ENCODE results near the gene ATXN7L1. TPM values are rescaled to one million over a fixed set of nuclear protein-coding genes. Genes with fewer than 3 reads are reported as not detected.

The ATXN7L1 gene
- polyA plus RNA-seq, 4 donors, result 9.7 to 50.8 (median 26.7) TPM

DNA sequence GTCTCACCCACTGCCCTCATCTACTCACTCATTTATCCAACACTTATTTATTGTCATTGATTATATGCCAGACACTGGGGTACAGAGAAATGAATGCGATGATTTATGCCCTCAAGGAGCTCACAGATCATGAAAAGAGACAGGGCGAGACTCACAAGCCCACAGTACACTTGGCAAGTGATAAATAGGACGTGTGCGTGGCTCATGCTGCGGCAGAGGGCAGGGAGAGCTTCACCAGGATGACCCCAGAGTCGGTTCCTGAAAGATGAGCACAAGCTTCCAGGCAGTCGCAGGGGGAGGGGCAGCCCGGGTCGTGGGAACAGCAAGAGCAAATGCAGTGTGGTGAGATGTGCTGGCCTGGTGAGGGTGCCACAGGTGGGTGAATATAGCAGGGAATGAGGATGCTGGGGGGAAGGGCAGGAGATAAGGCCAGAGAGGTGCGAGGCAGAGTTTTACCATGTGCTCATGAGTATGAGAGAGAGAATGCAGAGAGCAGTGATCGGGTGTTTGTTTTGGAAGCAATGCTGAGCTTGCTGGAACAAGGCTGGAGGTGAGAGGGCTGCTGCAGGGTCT is 70.9 kb downstream of the ATXN7L1 start:
- Histone ChIP-seq H3K36me3 (ENCODE audit: control insufficient read depth in 3 of 3, insufficient read depth in 2 of 3, low read depth in 1 of 3, low read length in 3 of 3) (peaks cover 0 to 16% (median 0%) of the 10 kb centered on the region in 3 donors), H3K27ac (ENCODE audit: low read depth in 1 of 3, low read length in 2 of 3) (no peak overlapping the region), H3K27me3 (ENCODE audit: control insufficient read depth in 3 of 3, insufficient read depth in 3 of 3, low read length in 3 of 3) (no peaks in the 10 kb centered on the region), H3K4me3 (ENCODE audit: low read depth in 1 of 3, low read length in 3 of 3) (no peak overlapping the region), H3K9me3 (ENCODE audit: control insufficient read depth in 2 of 2, insufficient read depth in 1 of 2, low read depth in 1 of 2, low read length in 1 of 2) (no peaks in the 10 kb centered on the region), H3K4me1 (ENCODE audit: control insufficient read depth in 3 of 3, insufficient read depth in 2 of 3, low read depth in 1 of 3, low read length in 2 of 3) (peaks cover 0 to 14% (median 6%) of the 10 kb centered on the region in 3 donors)
- FAIRE-seq (no peak), DNase-seq (no peak)
- WGBS, 3 donors, result 78 to 87% (median 86%) methylated on average over 11 of the region's 11 CpGs

DNA sequence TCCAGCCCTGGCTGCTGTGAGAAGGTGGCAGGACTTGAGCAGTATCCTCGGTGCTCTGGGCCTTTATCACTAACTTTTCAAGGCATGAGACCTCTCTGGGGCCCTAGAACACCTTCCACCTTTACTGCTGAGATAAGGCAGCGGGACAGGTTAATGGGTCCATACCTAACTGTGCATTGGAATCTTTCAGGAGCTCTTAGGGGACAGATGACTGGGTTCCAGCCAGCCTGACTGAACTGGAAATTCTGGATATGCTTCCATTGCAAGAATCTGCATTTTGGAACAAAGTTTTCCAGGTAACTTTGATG is 73.0 kb downstream of the ATXN7L1 start:
- Histone ChIP-seq H3K27me3 (ENCODE audit: control insufficient read depth in 3 of 3, insufficient read depth in 3 of 3, low read length in 3 of 3) (no peaks in the 10 kb centered on the region), H3K27ac (ENCODE audit: low read depth in 1 of 3, low read length in 2 of 3) (no peak overlapping the region), H3K4me3 (ENCODE audit: low read depth in 1 of 3, low read length in 3 of 3) (no peak overlapping the region), H3K9me3 (ENCODE audit: control insufficient read depth in 2 of 2, insufficient read depth in 1 of 2, low read depth in 1 of 2, low read length in 1 of 2) (no peaks in the 10 kb centered on the region), H3K4me1 (ENCODE audit: control insufficient read depth in 3 of 3, insufficient read depth in 2 of 3, low read depth in 1 of 3, low read length in 2 of 3) (peaks cover 0 to 14% (median 4%) of the 10 kb centered on the region in 3 donors), H3K36me3 (ENCODE audit: control insufficient read depth in 3 of 3, insufficient read depth in 2 of 3, low read depth in 1 of 3, low read length in 3 of 3) (peaks cover 0 to 23% (median 0%) of the 10 kb centered on the region in 3 donors)
- 23 to 65% (median 31%) methylated on average over 2 of the region's 2 CpGs for WGBS, 3 donors
- FAIRE-seq, result no peak
- peak in 1 of 2 donors; percentile 53 for DNase-seq

DNA sequence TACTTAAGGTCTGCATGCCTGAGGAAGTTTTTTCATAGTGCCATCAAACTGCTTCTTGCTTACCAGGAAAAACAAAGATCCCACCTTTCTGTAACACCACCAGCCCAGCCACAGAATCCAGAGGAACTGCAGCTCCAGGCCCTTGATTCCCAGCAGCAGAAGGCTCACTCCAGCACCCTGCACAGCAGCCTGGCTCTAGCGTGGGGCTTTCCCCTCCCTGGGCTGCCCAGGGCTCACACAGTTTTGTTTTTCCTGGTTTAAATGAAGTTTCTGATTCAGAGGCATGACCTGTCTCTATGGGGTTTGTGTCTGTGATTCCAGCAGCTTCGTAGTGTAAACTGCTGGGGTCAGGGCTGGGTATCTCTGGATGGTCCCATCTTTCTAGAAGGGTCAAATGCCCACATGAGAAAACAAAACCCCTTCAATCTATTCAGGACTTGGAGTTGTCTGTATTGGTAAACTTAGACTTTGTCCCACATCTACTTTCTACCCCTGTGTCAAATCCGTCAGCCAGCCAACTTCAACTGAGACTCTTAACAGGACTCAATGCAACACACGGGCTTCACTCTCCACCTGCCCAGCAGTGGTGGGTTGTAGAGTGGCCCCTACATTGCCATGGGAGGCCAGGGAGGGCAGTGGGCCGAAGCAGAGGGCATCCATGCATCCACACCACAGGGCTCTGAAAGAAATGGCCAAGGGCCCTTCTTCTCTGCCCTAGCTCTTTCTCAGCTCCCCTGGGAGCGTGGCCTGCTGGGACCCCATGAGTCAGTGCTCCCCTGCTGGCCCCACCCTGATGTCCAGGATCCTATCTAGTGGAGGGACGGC is 73.6 kb downstream of the ATXN7L1 start:
- H3K27me3 ChIP-seq (ENCODE audit: control insufficient read depth in 3 of 3, insufficient read depth in 3 of 3, low read length in 3 of 3), result no peaks in the 10 kb centered on the region
- H3K4me1 ChIP-seq (ENCODE audit: control insufficient read depth in 3 of 3, insufficient read depth in 2 of 3, low read depth in 1 of 3, low read length in 2 of 3), result peaks cover 0 to 17% (median 4%) of the 10 kb centered on the region in 3 donors
- H3K36me3 ChIP-seq (ENCODE audit: control insufficient read depth in 3 of 3, insufficient read depth in 2 of 3, low read depth in 1 of 3, low read length in 3 of 3), result peaks cover 0 to 23% (median 0%) of the 10 kb centered on the region in 3 donors
- FAIRE-seq (no peak), DNase-seq (peak; percentile 12 to 36)
- H3K27ac ChIP-seq (ENCODE audit: low read depth in 1 of 3, low read length in 2 of 3), result no peak overlapping the region
- WGBS, 3 donors, result 43 to 68% (median 54%) methylated on average over 7 of the region's 7 CpGs
- H3K4me3 ChIP-seq (ENCODE audit: low read depth in 1 of 3, low read length in 3 of 3), result no peak overlapping the region
- H3K9me3 ChIP-seq (ENCODE audit: control insufficient read depth in 2 of 2, insufficient read depth in 1 of 2, low read depth in 1 of 2, low read length in 1 of 2), result no peaks in the 10 kb centered on the region

DNA sequence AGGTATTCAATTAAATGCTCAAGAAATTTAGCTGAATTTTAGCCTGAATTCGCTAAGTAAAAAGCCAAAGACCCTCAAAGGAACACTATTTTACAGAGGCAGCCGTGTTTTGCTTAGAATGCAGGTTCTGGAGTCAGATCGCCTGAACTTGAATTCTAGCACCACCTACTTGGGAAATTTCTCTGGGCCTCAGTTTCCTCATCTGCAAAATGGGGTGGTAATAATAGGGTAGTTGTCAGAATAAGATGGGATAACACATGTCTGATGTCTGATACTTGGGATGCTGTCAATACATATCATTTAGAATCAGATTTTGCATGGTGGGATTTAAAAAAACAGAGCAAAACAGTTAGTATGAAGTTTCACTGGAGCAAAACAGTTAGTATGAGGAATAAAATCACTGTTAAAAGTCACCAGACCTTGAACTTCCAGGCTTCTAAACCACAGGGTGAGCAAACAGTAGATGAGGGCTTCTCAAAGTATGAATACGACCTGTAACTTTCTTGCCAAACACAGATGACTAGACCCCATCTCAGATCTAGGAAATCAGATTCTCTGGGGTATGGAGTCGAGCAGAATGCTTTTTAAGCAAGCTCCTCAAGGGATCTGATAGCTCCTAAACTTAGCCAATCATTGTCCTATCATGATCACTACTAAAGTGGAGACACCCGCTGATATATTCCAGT is 75.4 kb downstream of the ATXN7L1 start:
- 82 to 85% (median 85%) methylated on average over 6 of the region's 6 CpGs for WGBS, 3 donors
- peaks cover 0 to 17% (median 8%) of the 10 kb centered on the region in 3 donors for H3K4me1 ChIP-seq (ENCODE audit: control insufficient read depth in 3 of 3, insufficient read depth in 2 of 3, low read depth in 1 of 3, low read length in 2 of 3)

DNA sequence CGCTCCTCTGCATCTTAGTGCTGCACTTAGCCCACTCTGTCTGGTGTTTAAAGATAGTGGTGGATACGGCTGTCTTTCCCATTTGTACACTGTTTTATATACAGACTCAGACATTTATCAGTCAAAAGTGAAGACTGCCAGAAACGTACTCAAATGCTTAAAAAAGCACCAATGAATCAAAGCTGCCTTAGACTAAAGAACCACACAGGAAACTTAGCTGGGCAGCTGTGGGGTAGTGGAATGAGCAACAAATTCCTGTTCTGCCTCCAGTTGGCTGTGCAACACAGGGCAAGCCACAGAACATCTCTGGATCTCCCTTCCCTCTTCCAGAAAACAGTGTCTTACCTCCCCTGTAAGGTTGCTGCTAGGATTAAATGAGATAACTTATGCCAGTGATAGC is 76.0 kb downstream of the ATXN7L1 start:
- Histone ChIP-seq H3K36me3 (ENCODE audit: control insufficient read depth in 3 of 3, insufficient read depth in 2 of 3, low read depth in 1 of 3, low read length in 3 of 3) (peaks cover 0 to 13% (median 0%) of the 10 kb centered on the region in 3 donors), H3K27ac (ENCODE audit: low read depth in 1 of 3, low read length in 2 of 3) (no peak overlapping the region), H3K4me1 (ENCODE audit: control insufficient read depth in 3 of 3, insufficient read depth in 2 of 3, low read depth in 1 of 3, low read length in 2 of 3) (peaks cover 0 to 17% (median 8%) of the 10 kb centered on the region in 3 donors), H3K9me3 (ENCODE audit: control insufficient read depth in 2 of 2, insufficient read depth in 1 of 2, low read depth in 1 of 2, low read length in 1 of 2) (no peaks in the 10 kb centered on the region), H3K27me3 (ENCODE audit: control insufficient read depth in 3 of 3, insufficient read depth in 3 of 3, low read length in 3 of 3) (no peaks in the 10 kb centered on the region), H3K4me3 (ENCODE audit: low read depth in 1 of 3, low read length in 3 of 3) (no peak overlapping the region)
- DNase-seq, result no peak
- WGBS, 3 donors, result 58 to 86% (median 70%) methylated on average over 3 of the region's 3 CpGs
- no peak for FAIRE-seq

More for the DNA sequence above, 75.4 kb downstream of the ATXN7L1 start:
- Histone ChIP-seq H3K4me3 (ENCODE audit: low read depth in 1 of 3, low read length in 3 of 3) (no peak overlapping the region), H3K27me3 (ENCODE audit: control insufficient read depth in 3 of 3, insufficient read depth in 3 of 3, low read length in 3 of 3) (no peaks in the 10 kb centered on the region), H3K9me3 (ENCODE audit: control insufficient read depth in 2 of 2, insufficient read depth in 1 of 2, low read depth in 1 of 2, low read length in 1 of 2) (no peaks in the 10 kb centered on the region), H3K27ac (ENCODE audit: low read depth in 1 of 3, low read length in 2 of 3) (no peak overlapping the region), H3K36me3 (ENCODE audit: control insufficient read depth in 3 of 3, insufficient read depth in 2 of 3, low read depth in 1 of 3, low read length in 3 of 3) (peaks cover 0 to 15% (median 0%) of the 10 kb centered on the region in 3 donors)
- no peak for DNase-seq
- FAIRE-seq, result no peak

DNA sequence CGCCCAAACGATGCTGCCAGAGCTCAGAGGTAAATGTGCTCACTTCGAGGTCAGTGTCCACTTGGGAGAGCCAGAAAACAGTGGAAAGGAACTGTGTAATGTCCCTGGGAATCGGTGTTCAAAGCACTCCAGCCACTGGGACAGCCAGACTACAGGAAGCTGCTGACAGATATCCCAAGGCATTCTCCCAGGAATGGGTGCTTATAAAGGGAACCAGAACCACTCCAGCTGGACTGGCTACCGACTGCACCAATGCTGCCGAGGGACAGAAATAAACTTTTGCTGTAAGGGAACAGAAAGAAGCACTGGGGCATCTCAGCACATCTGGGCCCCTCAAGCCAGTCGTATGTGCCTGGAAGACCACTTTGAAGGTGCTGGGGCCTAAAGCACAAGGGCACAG is 76.7 kb downstream of the ATXN7L1 start:
- WGBS, 3 donors, result 77 to 92% (median 85%) methylated on average over 7 of the region's 7 CpGs
- H3K9me3 ChIP-seq (ENCODE audit: control insufficient read depth in 2 of 2, insufficient read depth in 1 of 2, low read depth in 1 of 2, low read length in 1 of 2), result no peaks in the 10 kb centered on the region
- no peak overlapping the region for H3K4me3 ChIP-seq (ENCODE audit: low read depth in 1 of 3, low read length in 3 of 3)
- H3K4me1 ChIP-seq (ENCODE audit: control insufficient read depth in 3 of 3, insufficient read depth in 2 of 3, low read depth in 1 of 3, low read length in 2 of 3), result peaks cover 0 to 17% (median 9%) of the 10 kb centered on the region in 3 donors
- DNase-seq (no peak), FAIRE-seq (no peak)
- H3K36me3 ChIP-seq (ENCODE audit: control insufficient read depth in 3 of 3, insufficient read depth in 2 of 3, low read depth in 1 of 3, low read length in 3 of 3), result peaks cover 0 to 16% (median 0%) of the 10 kb centered on the region in 3 donors
- H3K27ac ChIP-seq (ENCODE audit: low read depth in 1 of 3, low read length in 2 of 3), result no peak overlapping the region
- H3K27me3 ChIP-seq (ENCODE audit: control insufficient read depth in 3 of 3, insufficient read depth in 3 of 3, low read length in 3 of 3), result no peaks in the 10 kb centered on the region

DNA sequence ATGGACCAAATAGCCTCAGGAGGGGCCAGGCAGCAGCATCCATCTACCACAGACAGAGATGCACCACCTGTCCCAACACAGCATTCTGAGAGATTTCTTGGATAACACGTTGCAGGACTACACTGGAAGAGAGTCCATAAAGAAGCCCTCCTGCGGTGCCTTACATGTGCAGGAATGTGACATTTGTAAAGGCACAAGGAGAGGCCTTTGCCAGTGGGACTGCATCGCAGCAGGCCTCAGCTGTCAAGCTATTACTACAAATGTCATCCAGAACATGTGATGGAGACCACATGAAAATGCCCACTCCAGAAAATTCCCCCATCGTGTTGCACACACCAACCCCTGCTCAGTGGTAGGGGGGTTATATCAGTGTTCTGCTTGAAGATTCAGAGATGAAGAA is 77.4 kb downstream of the ATXN7L1 start:
- WGBS, 3 donors, result 93 to 99% (median 97%) methylated on average over 4 of the region's 4 CpGs
- Histone ChIP-seq H3K27me3 (ENCODE audit: control insufficient read depth in 3 of 3, insufficient read depth in 3 of 3, low read length in 3 of 3) (no peaks in the 10 kb centered on the region), H3K9me3 (ENCODE audit: control insufficient read depth in 2 of 2, insufficient read depth in 1 of 2, low read depth in 1 of 2, low read length in 1 of 2) (no peaks in the 10 kb centered on the region), H3K36me3 (ENCODE audit: control insufficient read depth in 3 of 3, insufficient read depth in 2 of 3, low read depth in 1 of 3, low read length in 3 of 3) (peaks cover 0 to 16% (median 0%) of the 10 kb centered on the region in 3 donors), H3K27ac (ENCODE audit: low read depth in 1 of 3, low read length in 2 of 3) (no peak overlapping the region), H3K4me1 (ENCODE audit: control insufficient read depth in 3 of 3, insufficient read depth in 2 of 3, low read depth in 1 of 3, low read length in 2 of 3) (peaks cover 0 to 17% (median 10%) of the 10 kb centered on the region in 3 donors), H3K4me3 (ENCODE audit: low read depth in 1 of 3, low read length in 3 of 3) (no peak overlapping the region)
- DNase-seq, result no peak
- no peak for FAIRE-seq

DNA sequence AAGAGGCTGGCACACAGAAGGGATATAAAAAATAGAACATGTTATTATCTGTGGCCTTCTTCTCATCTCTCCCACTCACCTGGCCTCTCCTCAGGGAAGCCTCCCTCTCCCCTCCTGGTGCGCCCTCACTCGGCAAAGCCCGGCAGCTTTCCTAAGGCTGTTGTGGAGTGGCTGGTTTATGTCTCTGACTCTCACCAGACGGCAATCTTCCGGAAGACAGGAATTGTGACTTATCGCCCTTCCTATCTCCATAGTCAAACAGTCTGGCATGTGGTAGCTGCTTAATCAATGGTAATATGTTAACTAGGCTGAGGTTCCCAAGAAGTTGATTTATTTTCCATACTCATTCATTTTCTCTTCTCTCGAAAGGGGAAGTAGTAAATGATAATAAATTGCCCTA is 78.7 kb downstream of the ATXN7L1 start:
- WGBS, 3 donors, result 35 to 65% (median 46%) methylated on average over 7 of the region's 7 CpGs
- peak; percentile 25 to 28 for DNase-seq
- Histone ChIP-seq H3K4me1 (ENCODE audit: control insufficient read depth in 3 of 3, insufficient read depth in 2 of 3, low read depth in 1 of 3, low read length in 2 of 3) (peaks cover 0 to 6% (median 5%) of the 10 kb centered on the region in 3 donors), H3K9me3 (ENCODE audit: control insufficient read depth in 2 of 2, insufficient read depth in 1 of 2, low read depth in 1 of 2, low read length in 1 of 2) (no peaks in the 10 kb centered on the region), H3K4me3 (ENCODE audit: low read depth in 1 of 3, low read length in 3 of 3) (no peak overlapping the region), H3K27me3 (ENCODE audit: control insufficient read depth in 3 of 3, insufficient read depth in 3 of 3, low read length in 3 of 3) (no peaks in the 10 kb centered on the region), H3K27ac (ENCODE audit: low read depth in 1 of 3, low read length in 2 of 3) (no peak overlapping the region), H3K36me3 (ENCODE audit: control insufficient read depth in 3 of 3, insufficient read depth in 2 of 3, low read depth in 1 of 3, low read length in 3 of 3) (peaks cover 0 to 18% (median 0%) of the 10 kb centered on the region in 3 donors)
- no peak for FAIRE-seq
